ENCODE measurements around the gene IL34.
"Not testable (repeated sequence)": the region's sequence is repeated elsewhere in the genome, so short reads cannot be mapped to it uniquely, and the experiment has no call there.

The IL34 gene

DNA sequence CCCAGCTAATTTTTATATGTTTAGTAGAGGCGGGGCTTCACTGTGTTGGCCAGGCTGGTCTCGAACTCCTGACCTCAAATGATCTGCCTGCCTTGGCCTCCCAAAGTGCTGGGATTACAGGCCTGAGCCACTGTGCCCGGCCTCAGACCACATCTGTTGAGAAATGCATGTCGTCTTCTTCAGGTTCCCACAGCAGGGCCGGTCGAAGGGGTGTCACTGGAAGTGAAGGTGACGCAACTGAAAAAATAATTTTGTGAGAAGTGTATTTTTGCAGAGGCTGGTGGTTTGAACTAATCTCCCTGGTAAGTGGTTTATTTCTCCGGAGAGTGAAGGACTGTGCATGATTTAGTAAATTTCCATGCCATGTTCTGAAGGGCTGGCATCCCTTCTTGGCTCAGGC is 33.4 kb upstream of the IL34 start:
- no peak overlapping the region for H3K4me3 ChIP-seq (ENCODE audit: low read depth, low read length)
- DNase-seq (ENCODE audit: low read depth) = no peak
- TF ChIP-seq, protein P1, sequence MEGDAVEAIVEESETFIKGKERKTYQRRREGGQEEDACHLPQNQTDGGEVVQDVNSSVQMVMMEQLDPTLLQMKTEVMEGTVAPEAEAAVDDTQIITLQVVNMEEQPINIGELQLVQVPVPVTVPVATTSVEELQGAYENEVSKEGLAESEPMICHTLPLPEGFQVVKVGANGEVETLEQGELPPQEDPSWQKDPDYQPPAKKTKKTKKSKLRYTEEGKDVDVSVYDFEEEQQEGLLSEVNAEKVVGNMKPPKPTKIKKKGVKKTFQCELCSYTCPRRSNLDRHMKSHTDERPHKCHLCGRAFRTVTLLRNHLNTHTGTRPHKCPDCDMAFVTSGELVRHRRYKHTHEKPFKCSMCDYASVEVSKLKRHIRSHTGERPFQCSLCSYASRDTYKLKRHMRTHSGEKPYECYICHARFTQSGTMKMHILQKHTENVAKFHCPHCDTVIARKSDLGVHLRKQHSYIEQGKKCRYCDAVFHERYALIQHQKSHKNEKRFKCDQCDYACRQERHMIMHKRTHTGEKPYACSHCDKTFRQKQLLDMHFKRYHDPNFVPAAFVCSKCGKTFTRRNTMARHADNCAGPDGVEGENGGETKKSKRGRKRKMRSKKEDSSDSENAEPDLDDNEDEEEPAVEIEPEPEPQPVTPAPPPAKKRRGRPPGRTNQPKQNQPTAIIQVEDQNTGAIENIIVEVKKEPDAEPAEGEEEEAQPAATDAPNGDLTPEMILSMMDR (IDR thresholded peaks at IDR 0.05; ENCODE audit: insufficient read depth, low read depth, low read length, missing control alignments) = no peak

DNA sequence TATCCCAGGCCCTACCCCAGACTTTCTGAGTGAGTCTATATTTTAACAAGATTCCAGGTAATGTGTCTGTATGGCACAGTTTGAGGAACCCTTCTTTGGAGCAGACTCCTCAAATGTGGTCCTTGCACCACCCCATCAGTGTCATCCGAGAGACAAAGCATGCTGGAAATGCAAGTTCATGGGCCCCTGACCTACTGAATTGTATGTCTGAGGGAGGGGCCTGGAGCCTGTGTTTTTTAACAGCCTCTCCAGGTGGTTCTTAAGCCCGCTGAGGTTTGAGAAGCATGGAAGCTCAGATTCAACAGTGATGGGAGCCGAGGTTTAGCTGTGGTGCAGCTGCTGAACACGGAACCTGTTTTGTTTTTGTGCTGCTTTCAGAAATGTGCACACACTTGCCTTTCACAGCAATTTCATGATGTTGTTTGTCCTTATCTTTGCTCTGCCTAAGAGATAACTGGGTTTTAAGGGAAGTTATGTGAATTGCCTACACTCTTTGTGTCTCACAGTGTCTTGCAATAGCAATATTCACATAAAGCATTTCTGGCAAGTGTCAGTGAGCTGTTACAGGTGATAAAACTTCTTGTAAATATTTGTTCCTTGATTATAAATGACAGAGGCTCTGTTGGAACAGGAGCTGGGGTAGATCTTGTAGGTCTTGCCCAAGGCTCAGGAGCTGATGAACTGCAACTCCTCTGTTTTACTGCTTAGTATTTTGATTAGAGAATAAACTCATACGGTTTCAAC is 32.0 kb upstream of the IL34 start:
- TF ChIP-seq, protein P1 (IDR thresholded peaks at IDR 0.05; ENCODE audit: insufficient read depth, low read depth, low read length, missing control alignments) = no peak
- DNase-seq (ENCODE audit: low read depth) = no peak

GRCh38 chr16:70615945-70616344 is 30.4 kb upstream of the IL34 start:
- no peak overlapping the region for H3K4me3 ChIP-seq (ENCODE audit: low read depth, low read length)
- DNase-seq (ENCODE audit: low read depth) = no peak
- TF ChIP-seq, protein P1 (IDR thresholded peaks at IDR 0.05; ENCODE audit: insufficient read depth, low read depth, low read length, missing control alignments) = no peak

More for the DNA sequence above, 32.0 kb upstream of the IL34 start:
- no peak overlapping the region for H3K4me3 ChIP-seq (ENCODE audit: low read depth, low read length)

DNA sequence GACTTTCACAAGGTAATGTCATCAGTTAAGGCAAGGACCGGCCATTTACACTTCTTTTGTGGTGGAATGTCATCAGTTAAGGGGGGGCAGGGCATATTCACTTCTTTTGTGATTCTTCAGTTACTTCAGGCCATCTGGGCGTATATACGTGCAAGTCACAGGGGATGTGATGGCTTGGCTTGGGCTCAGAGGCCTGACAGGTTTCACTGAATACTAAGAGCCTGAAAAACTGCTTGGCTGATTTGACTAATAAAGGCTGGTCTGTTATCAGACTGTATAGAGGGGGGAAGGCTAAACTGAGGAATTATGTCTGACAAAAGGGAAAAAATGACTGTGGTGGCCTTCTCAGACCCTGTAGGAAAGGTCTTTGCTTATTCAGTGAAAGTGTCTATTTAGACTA is 24.5 kb upstream of the IL34 start:
- not testable (repeated sequence) for H3K4me3 ChIP-seq (ENCODE audit: low read depth, low read length); DNase-seq (ENCODE audit: low read depth)

DNA sequence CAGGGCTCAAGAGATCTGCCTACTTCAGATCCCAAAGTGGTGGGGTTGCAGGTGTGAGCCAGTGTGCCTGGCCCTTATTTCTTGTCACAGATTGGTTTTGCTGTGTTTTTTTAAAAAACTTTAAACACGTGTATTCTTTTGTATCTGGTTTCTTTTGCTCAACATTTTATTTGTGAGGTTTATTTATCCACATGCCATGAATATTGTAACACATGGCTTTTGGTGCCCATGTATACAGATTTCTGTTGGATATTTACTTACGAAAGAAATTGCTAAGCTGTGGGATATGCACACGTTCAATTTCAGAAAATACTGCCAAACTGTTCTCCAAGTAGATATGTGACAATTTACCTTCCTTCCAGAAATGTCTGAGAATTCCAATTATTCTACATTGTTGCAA is 18.7 kb upstream of the IL34 start:
- TF ChIP-seq, protein P1 (IDR thresholded peaks at IDR 0.05; ENCODE audit: insufficient read depth, low read depth, low read length, missing control alignments) = no peak
- no peak for DNase-seq (ENCODE audit: low read depth)
- no peak overlapping the region for H3K4me3 ChIP-seq (ENCODE audit: low read depth, low read length)

DNA sequence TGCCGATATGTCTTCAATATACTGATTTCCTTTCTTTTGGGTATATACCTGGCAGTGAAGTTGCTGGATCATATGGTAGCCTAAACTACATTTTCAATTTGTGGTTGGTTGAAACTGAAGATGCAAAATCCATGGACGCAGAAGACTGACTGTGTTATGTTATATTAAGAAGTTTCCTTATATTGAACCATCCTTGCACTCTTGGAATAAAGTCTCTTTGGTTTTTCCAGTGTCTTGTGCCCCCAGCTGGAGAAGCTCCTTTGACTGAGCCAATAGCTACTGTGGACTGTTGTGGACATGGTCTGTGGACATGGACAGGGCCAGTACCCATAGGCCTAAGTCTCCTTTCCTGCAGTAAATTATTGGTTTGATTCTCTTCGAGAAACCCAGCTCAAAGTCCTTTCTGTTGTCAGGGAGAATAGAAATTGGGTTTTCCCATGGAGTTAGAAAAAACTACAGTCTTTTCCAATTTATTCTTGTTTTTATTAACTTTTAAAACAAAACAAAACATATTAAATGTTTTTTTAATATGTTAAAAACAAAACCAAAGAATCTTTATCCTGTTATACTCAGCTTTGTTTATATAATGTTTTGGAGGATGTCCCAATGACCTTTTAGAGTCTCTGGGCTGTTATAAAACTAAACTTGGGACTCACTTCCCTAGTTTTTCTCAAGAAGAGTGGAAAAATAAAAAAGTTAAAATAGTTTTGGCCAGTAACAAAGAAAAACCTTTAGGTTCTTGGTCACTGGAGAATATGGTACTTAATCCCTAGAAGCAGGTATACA is 15.2 kb upstream of the IL34 start:
- TF ChIP-seq, protein P1 (IDR thresholded peaks at IDR 0.05; ENCODE audit: insufficient read depth, low read depth, low read length, missing control alignments) = no peak
- H3K4me3 ChIP-seq (ENCODE audit: low read depth, low read length) = no peak overlapping the region
- no peak for DNase-seq (ENCODE audit: low read depth)

DNA sequence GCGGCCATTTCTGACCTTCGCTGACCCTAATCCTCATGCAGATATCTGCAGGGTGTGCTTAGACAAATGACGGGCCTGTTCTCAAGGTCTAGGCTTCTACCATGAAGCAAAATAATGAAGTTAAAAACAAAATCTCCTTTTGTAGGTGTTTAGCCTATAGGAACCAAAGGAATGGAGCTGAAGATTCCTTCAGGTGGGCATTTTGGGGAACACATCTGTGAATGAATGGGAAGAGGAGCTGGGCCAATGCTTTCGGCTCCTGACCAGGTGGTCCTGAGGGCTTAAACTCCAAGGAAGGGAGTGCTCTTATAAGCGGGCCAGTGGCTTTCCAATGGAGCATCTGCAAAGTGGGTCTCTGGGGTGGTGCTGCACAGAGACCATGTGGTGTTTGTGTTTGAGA is 14.1 kb upstream of the IL34 start:
- no peak overlapping the region for H3K4me3 ChIP-seq (ENCODE audit: low read depth, low read length)
- no peak for DNase-seq (ENCODE audit: low read depth)
- TF ChIP-seq, protein P1 (IDR thresholded peaks at IDR 0.05; ENCODE audit: insufficient read depth, low read depth, low read length, missing control alignments) = no peak

- not testable (repeated sequence) for DNase-seq (ENCODE audit: low read depth); H3K4me3 ChIP-seq (ENCODE audit: low read depth, low read length)
Measured at GRCh38 chr16:70633617-70634016, 12.7 kb upstream of the IL34 start.

Data from GM12865 (cell line).